ENCODE data around the gene CSF3R. TPM values are rescaled to one million over a fixed set of nuclear protein-coding genes. Genes with fewer than 3 reads are reported as not detected.

The CSF3R gene
- total and polyA plus RNA-seq, 2 experiments from 2014 or later: not detected

DNA sequence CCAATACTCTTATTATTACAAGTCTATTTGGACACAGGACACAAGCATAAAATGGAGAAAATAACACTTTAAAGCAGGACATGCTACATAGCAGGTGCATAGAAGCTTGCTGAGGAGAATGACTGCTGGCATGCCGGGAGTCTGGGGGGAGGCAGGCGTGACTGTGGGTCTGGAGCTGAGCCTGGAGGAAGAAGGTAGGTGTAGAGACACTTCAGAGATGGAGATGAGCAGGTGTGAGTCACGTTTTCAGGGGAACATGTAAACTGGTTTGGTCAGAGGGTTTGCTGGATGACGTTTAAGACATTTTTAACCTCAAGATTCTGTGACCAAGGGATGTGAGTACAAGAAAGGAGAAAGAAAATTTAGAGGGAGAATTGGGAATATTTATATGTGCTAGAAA, 56.9 kb downstream of the CSF3R start:
- no peak overlapping the region for H3K4me3 Mint-ChIP-seq
- peaks cover 6% of the 10 kb centered on the region for H3K4me1 Mint-ChIP-seq
- H3K27ac Mint-ChIP-seq: no peak overlapping the region
- H3K36me3 Mint-ChIP-seq (ENCODE audit: low read depth): no peaks in the 10 kb centered on the region
- Histone ChIP-seq H3K4me2 (no peak overlapping the region), H3K79me2 (replicated peaks; ENCODE audit: insufficient read depth) (no peaks in the 10 kb centered on the region), H2AFZ (no peak overlapping the region), H3K36me3 (ENCODE audit: insufficient read depth) (no peaks in the 10 kb centered on the region), H3F3A (replicated peaks; ENCODE audit: low read depth) (no peaks in the 10 kb centered on the region), H3K9me2 (ENCODE audit: insufficient read depth) (no peaks in the 10 kb centered on the region), H3K4me1 (ENCODE audit: insufficient read depth) (no peaks in the 10 kb centered on the region), H3K27me3 (ENCODE audit: insufficient read depth) (no peaks in the 10 kb centered on the region), H3K4me3 (no peak overlapping the region), H4K20me1 (replicated peaks; ENCODE audit: insufficient read depth) (no peaks in the 10 kb centered on the region), H3K27ac (ENCODE audit: low read depth) (no peak overlapping the region)
- peaks cover 5% of the 10 kb centered on the region for H3K27me3 Mint-ChIP-seq (ENCODE audit: insufficient read depth, low read depth, poor library complexity)
- DNase-seq (ENCODE audit: low spot score) (no peak), ATAC-seq (no peak)
- no peaks in the 10 kb centered on the region for H3K9me3 Mint-ChIP-seq
- TF ChIP-seq ZNF331 (CRISPR knock-in tag; IDR thresholded peaks at IDR 0.05; ENCODE audit: low read depth): no peak
- no peak for TF ChIP-seq ZNF462 (CRISPR knock-in tag; IDR thresholded peaks at IDR 0.05)
- TF ChIP-seq CREB1 (CRISPR knock-in tag; IDR thresholded peaks at IDR 0.05; ENCODE audit: low read depth): no peak
- no peak for TF ChIP-seq POLR2AphosphoS5 (IDR thresholded peaks at IDR 0.05; ENCODE audit: low read depth)
- no peak for TF ChIP-seq NANOG (IDR thresholded peaks at IDR 0.05; ENCODE audit: borderline replicate concordance)
- TF ChIP-seq CTCF (conservative IDR thresholded peaks at IDR 0.05; ENCODE audit: low read depth in 2 of 2): no peak
- TF ChIP-seq EZH2phosphoT487 (IDR thresholded peaks at IDR 0.05; ENCODE audit: unreplicated experiment): no peak
- TF ChIP-seq REST (IDR thresholded peaks at IDR 0.05; ENCODE audit: unreplicated experiment): no peak
- TF ChIP-seq EZH2 (IDR thresholded peaks at IDR 0.05; ENCODE audit: low read depth, unreplicated experiment): no peak
- no peak for TF ChIP-seq ETS1 (IDR thresholded peaks at IDR 0.05)
- no peak for TF ChIP-seq STAT1 (IDR thresholded peaks at IDR 0.05; ENCODE audit: unreplicated experiment)
- TF ChIP-seq JUNB (IDR thresholded peaks at IDR 0.05; ENCODE audit: unreplicated experiment): no peak
- TF ChIP-seq ZNF114 (CRISPR knock-in tag; IDR thresholded peaks at IDR 0.05): no peak
